PC-3 (cell line): ENCODE measurements around the gene BPIFB4. TPM values are rescaled to one million over a fixed set of nuclear protein-coding genes. Genes with fewer than 3 reads are reported as not detected.

Experiments used
- ATAC-seq: fragments of 200-7000 bp; cut with Tn5 transposase; 2 replicates; pipeline ENCODE4 v1.9.1; 2020; ENCODE audit warnings: mild to moderate bottlenecking, moderate library complexity
- BruUV-seq: library from RNA; stranded (reverse); fragments of 400-500 nt; replicated peaks from 2 replicates; lab custom pipeline; 2021; lab: Mats Ljungman, UMichigan
- CTCF ChIA-PET: fragments of 300-600 bp; sonication (Branson Sonifier 250); formaldehyde crosslinking; loops from one replicate; lab custom pipeline; 2022; ENCODE audit warnings: antibody characterized with exemption; lab: Charles Lee
- POLR2A ChIA-PET: fragments of 300-600 bp; sonication (Branson Sonifier 250); formaldehyde crosslinking; loops from one replicate; lab custom pipeline; 2022; ENCODE audit warnings: antibody characterized with exemption; ENCODE audit not compliant: unreplicated experiment; lab: Charles Lee
- DNase-seq: peaks from one replicate; pipeline ENCODE4 v3.0.0-alpha.2; 2015
- H2AFZ ChIP-seq: fragments of 300-600 bp; sonication (generic); 2 replicates; pipeline ENCODE4 v1.6.0; 2016; ENCODE audit warnings: antibody characterized with exemption, low read length
- H3F3A ChIP-seq: fragments of 300-600 bp; sonication (generic); one replicate; pipeline ENCODE4 v1.6.0; 2017; ENCODE audit warnings: antibody characterized with exemption, low read length, control low read depth, mild to moderate bottlenecking; ENCODE audit not compliant: unreplicated experiment
- H3K27ac ChIP-seq: fragments of 300-600 bp; sonication (generic); 2 replicates; pipeline ENCODE4 v1.5.1; 2016; ENCODE audit warnings: mild to moderate bottlenecking, low read length
- H3K27me3 ChIP-seq: fragments of 300-600 bp; sonication (generic); 2 replicates; pipeline ENCODE4 v1.6.1; 2016; ENCODE audit warnings: low read length, mixed read lengths
- H3K36me3 ChIP-seq: fragments of 300-600 bp; sonication (generic); 2 replicates; pipeline ENCODE4 v1.6.1; 2016; ENCODE audit warnings: low read depth, mixed run types, low read length, mixed read lengths
- H3K4me1 ChIP-seq: fragments of 300-600 bp; sonication (generic); 2 replicates; pipeline ENCODE4 v1.5.1; 2016; ENCODE audit warnings: low read length; ENCODE audit not compliant: insufficient read depth
- H3K4me2 ChIP-seq: fragments of 300-600 bp; sonication (generic); 2 replicates; pipeline ENCODE4 v1.6.0; 2016; ENCODE audit warnings: low read length
- H3K4me3 ChIP-seq: fragments of 300-600 bp; sonication (generic); 2 replicates; pipeline ENCODE4 v1.5.1; 2016; ENCODE audit warnings: mild to moderate bottlenecking, low read length, mixed read lengths
- H3K79me2 ChIP-seq: fragments of 300-600 bp; sonication (generic); 2 replicates; pipeline ENCODE4 v1.6.1; 2017; ENCODE audit warnings: low read length, mixed read lengths
- H3K9ac ChIP-seq: fragments of 300-600 bp; sonication (generic); 2 replicates; pipeline ENCODE4 v1.6.0; 2016; ENCODE audit warnings: mild to moderate bottlenecking, low read length
- H3K9me2 ChIP-seq: fragments of 300-600 bp; sonication (generic); replicated peaks from 2 replicates; pipeline ENCODE4 v1.6.1; 2016; ENCODE audit warnings: mixed run types, low read length, mixed read lengths
- H3K9me3 ChIP-seq: fragments of 300-600 bp; sonication (generic); 2 replicates; pipeline ENCODE4 v1.6.1; 2016; ENCODE audit warnings: low read length, mixed read lengths
- H4K20me1 ChIP-seq: fragments of 300-600 bp; sonication (generic); 2 replicates; pipeline ENCODE4 v1.6.1; 2016; ENCODE audit warnings: low read length, mixed read lengths
- CTCF ChIP-seq: fragments of 300-600 bp; sonication (generic); conservative IDR thresholded peaks from 2 replicates; pipeline ENCODE4 v1.5.1; 2017; ENCODE audit warnings: antibody characterized with exemption, low read depth, mild to moderate bottlenecking, low read length
- EZH2 ChIP-seq: fragments of 300-600 bp; sonication (generic); IDR thresholded peaks from one replicate; pipeline ENCODE4 v1.6.1; 2017; ENCODE audit warnings: antibody characterized with exemption, mild to moderate bottlenecking, low read length; ENCODE audit not compliant: unreplicated experiment
- EZH2phosphoT487 ChIP-seq: fragments of 300-600 bp; sonication (generic); IDR thresholded peaks from 2 replicates; pipeline ENCODE4 v1.6.1; 2018; ENCODE audit warnings: mild to moderate bottlenecking, antibody characterized with exemption, low read length, borderline replicate concordance
- intact Hi-C: fragments of 100-400 bp; cut with micrococcal nuclease; formaldehyde crosslinking; loops from 2 replicates; pipeline ENCODE4 v1.9.0; 2023
- total RNA-seq: library from RNA; depleted of rRNA; stranded (reverse); fragments of >200 nt; gene quantifications from 2 replicates; pipeline ENCODE4 v1.2.3, GENCODE V29; 2014

Gene BPIFB4
- total RNA-seq, 1 experiment from 2014 or later: not detected

DNA sequence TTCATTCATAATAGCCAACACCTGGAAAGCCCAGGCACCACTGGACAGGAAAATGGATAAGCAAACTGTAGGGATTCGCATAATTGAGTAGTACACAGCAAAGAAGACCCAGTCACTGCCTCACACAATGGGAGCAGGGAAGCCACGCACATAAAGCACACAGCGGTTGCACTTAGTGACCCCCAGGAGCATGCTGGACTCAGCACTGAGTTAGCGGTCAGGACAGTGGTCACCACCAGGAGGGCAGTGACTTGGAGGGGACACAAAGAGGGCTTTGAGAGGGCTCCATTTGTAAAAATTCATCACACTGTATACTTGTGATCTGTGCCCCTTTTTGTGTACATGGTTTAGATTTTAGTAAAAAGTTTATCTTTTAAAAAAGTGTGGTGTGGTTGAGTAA lies 28.1 kb upstream of the BPIFB4 start:
- Histone ChIP-seq H3K9ac (no peak overlapping the region), H3K27me3 (peaks cover 43% of the 10 kb centered on the region), H3K27ac (no peak overlapping the region), H3K9me2 (no peaks in the 10 kb centered on the region), H3K4me2 (no peak overlapping the region), H3K79me2 (no peaks in the 10 kb centered on the region), H3K36me3 (no peaks in the 10 kb centered on the region), H3K4me1 (no peaks in the 10 kb centered on the region), H3F3A (no peaks in the 10 kb centered on the region), H3K9me3 (0 out of 2 replicates have a peak, but pooled peaks cover 4% of the 10 kb centered on the region), H2AFZ (no peak overlapping the region), H3K4me3 (no peak overlapping the region), H4K20me1 (no peaks in the 10 kb centered on the region)
- intact Hi-C loops: no loop called here
- ATAC-seq (no peak), DNase-seq (no peak)
- POLR2A ChIA-PET: no interaction called here
- no peak for TF ChIP-seq EZH2
- no peak for TF ChIP-seq CTCF
- CTCF ChIA-PET: no interaction called here
- BruUV-seq: no TSS peak

- DNase-seq: no peak
- H2AFZ ChIP-seq: no peak within 1 kb of the TSS
- H3K27ac ChIP-seq: no peak within 1 kb of the TSS
- H4K20me1 ChIP-seq: no peaks in the 10 kb centered on the region
- ChIA-PET CTCF (no interaction called here), POLR2A (no interaction called here)
- intact Hi-C loops: no loop called here
- no peaks in the 10 kb centered on the region for H3F3A ChIP-seq
- no peak for ATAC-seq
- peaks cover 37% of the 10 kb centered on the region for H3K27me3 ChIP-seq
- BruUV-seq: no TSS peak
- H3K9me2 ChIP-seq: no peaks in the 10 kb centered on the region
- no peaks in the 10 kb centered on the region for H3K79me2 ChIP-seq
- no peak within 1 kb of the TSS for H3K4me3 ChIP-seq
- TF ChIP-seq EZH2phosphoT487: no peak
- TF ChIP-seq CTCF: no peak
- TF ChIP-seq EZH2: no peak
- no peak within 1 kb of the TSS for H3K9ac ChIP-seq
- H3K4me1 ChIP-seq: no peaks in the 10 kb centered on the region
- no peaks in the 10 kb centered on the region for H3K9me3 ChIP-seq
- no peaks in the 10 kb centered on the region for H3K36me3 ChIP-seq
- H3K4me2 ChIP-seq: no peak within 1 kb of the TSS
These were observed 25.9 kb upstream of the BPIFB4 start, which contains the start of gene BPIFB3 for GRCh38 chr20:33053291-33054106. Gene BPIFB3, plus strand, starts transcription at chr20:33053903. Its CDS starts 1,533 bp downstream, at chr20:33055436.

DNA sequence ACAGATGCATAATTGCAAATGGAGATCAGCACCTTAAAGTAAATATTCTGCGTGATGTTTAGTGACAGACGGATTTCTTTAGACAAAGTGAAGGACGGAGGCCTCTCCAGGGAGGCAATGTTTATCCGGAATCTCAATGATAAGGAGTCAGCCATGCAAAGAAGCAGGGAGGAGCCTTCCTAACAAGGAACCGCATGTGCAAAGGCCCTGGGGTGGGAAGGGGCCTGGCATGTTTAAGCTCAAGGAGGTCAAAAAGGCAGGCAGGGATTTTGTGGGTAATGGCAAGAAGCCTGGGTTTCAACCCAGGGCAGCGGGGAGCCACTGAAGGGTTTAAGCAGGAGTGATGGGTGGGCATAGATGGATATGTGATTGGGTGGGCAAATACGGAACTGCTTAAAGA lies 25.1 kb upstream of the BPIFB4 start:
- no peak overlapping the region for H2AFZ ChIP-seq
- H3K9me2 ChIP-seq: no peaks in the 10 kb centered on the region
- BruUV-seq: no TSS peak
- no peaks in the 10 kb centered on the region for H3K4me1 ChIP-seq
- intact Hi-C loops: no loop called here
- no peaks in the 10 kb centered on the region for H3F3A ChIP-seq
- no peak overlapping the region for H3K4me2 ChIP-seq
- no peak for DNase-seq
- peaks cover 37% of the 10 kb centered on the region for H3K27me3 ChIP-seq
- H3K27ac ChIP-seq: no peak overlapping the region
- no peaks in the 10 kb centered on the region for H3K79me2 ChIP-seq
- POLR2A ChIA-PET: no interaction called here
- H4K20me1 ChIP-seq: no peaks in the 10 kb centered on the region
- no peaks in the 10 kb centered on the region for H3K36me3 ChIP-seq
- no peak overlapping the region for H3K9ac ChIP-seq
- no peak for ATAC-seq
- TF ChIP-seq EZH2phosphoT487 (no peak), CTCF (no peak), EZH2 (no peak)
- no peaks in the 10 kb centered on the region for H3K9me3 ChIP-seq
- no peak overlapping the region for H3K4me3 ChIP-seq
- CTCF ChIA-PET: no interaction called here
